HepG2 (cell line): ENCODE data around the gene MBD5. TPM values are rescaled to one million over a fixed set of nuclear protein-coding genes. Genes with fewer than 3 reads are reported as not detected.
A peak's percentile ranks its signal among the peaks of the same experiment; 100 is the strongest.

Experiments
- ATAC-seq: fragments of 200-7000 bp; cut with Tn5 transposase; 3 replicates; pipeline ENCODE4 v1.9.1; 2020; ENCODE audit warnings: mild to moderate bottlenecking, moderate library complexity
- BruUV-seq: library from RNA; stranded (reverse); fragments of 400-500 nt; replicated peaks from 2 replicates; lab custom pipeline; 2021; lab: Mats Ljungman, UMichigan
- CTCF ChIA-PET: fragments of 300-600 bp; formaldehyde crosslinking; extraction: SDS; loops from one replicate; lab custom pipeline; 2021; ENCODE audit warnings: low total read pairs, inconsistent platforms, low intra/inter-chr PET ratio; lab: Yijun Ruan, JAX
- POLR2A ChIA-PET: fragments of 350-600 bp; sonication (Branson Sonifier 250); formaldehyde crosslinking; loops from one replicate; lab custom pipeline; 2020; ENCODE audit warnings: antibody characterized with exemption, inconsistent platforms; lab: Yijun Ruan, JAX
- DNase-seq: peaks from one replicate; pipeline ENCODE4 v3.0.0-alpha.2; 2015; ENCODE audit warnings: low spot score
- FAIRE-seq: peaks from 3 replicates; lab custom pipeline; 2011; peaks lifted over from hg19 to GRCh38; lab: Jason Lieb, UNC
- H2AFZ ChIP-seq: one replicate; pipeline ENCODE4 v1.6.1; 2011; ENCODE audit warnings: low read length, inconsistent platforms
- H3K27ac ChIP-seq: fragments of 300-600 bp; 3 replicates; pipeline ENCODE4 v1.8.0; 2011; ENCODE audit warnings: mixed run types, mild to moderate bottlenecking, mixed read lengths, low read length, inconsistent platforms; ENCODE audit not compliant: insufficient read depth; ENCODE audit errors: extremely low read length
- H3K27me3 ChIP-seq, 2 experiments: fragments of 200-600 bp in 1 of 2; 2 replicates in 1 of 2; 3 replicates in 1 of 2; pipeline versions ENCODE4 v1.6.0 to v1.8.0; 2011; ENCODE audit warnings: low read length in 2 of 2, mild to moderate bottlenecking in 2 of 2, moderate library complexity in 2 of 2, inconsistent platforms in 1 of 2; ENCODE audit not compliant: insufficient read depth in 2 of 2, control insufficient read depth in 1 of 2
- H3K36me3 ChIP-seq, 2 experiments: fragments of 200-600 bp in 1 of 2; replicated peaks in 1 of 2; 2 replicates in 1 of 2; 3 replicates in 1 of 2; pipeline versions ENCODE4 v1.5.1 to v1.8.0; 2011; ENCODE audit warnings: low read length in 2 of 2, inconsistent platforms in 1 of 2; ENCODE audit not compliant: insufficient read depth in 2 of 2, control insufficient read depth in 1 of 2
- H3K4me1 ChIP-seq: 2 replicates; pipeline ENCODE4 v1.5.1; 2012; ENCODE audit warnings: low read length, inconsistent platforms; ENCODE audit not compliant: insufficient read depth
- H3K4me2 ChIP-seq: 2 replicates; pipeline ENCODE4 v1.6.0; 2011; ENCODE audit warnings: low read depth, low read length, inconsistent platforms
- H3K4me3 ChIP-seq, 3 experiments: fragments of 200-600 bp in 1 of 3; sonication (generic), shearing (Covaris generic) in 1 of 3; replicated peaks in 1 of 3; 2 replicates each; pipeline ENCODE4 v1.5.1; 2011 to 2016; ENCODE audit warnings: low read length in 3 of 3, inconsistent platforms in 2 of 3, low read depth in 2 of 3, mild to moderate bottlenecking in 2 of 3, control low read depth in 1 of 3, mixed read lengths in 1 of 3; ENCODE audit not compliant: insufficient read depth in 1 of 3
- H3K79me2 ChIP-seq: one replicate; pipeline ENCODE4 v1.6.1; 2011; ENCODE audit warnings: low read length, inconsistent platforms; ENCODE audit not compliant: insufficient read depth
- H3K9ac ChIP-seq: 2 replicates; pipeline ENCODE4 v1.6.0; 2011; ENCODE audit warnings: mild to moderate bottlenecking, low read depth, low read length, inconsistent platforms; ENCODE audit not compliant: insufficient read depth
- H3K9me3 ChIP-seq: 2 replicates; pipeline ENCODE4 v1.5.1; 2012; ENCODE audit warnings: mild to moderate bottlenecking, low read length
- H4K20me1 ChIP-seq: 2 replicates; pipeline ENCODE4 v1.6.0; 2011; ENCODE audit warnings: inconsistent platforms, mild to moderate bottlenecking, low read length, moderate library complexity; ENCODE audit not compliant: insufficient read depth
- AHDC1 ChIP-seq: sonication (generic); formaldehyde crosslinking; IDR thresholded peaks from 2 replicates; pipeline ENCODE4 v1.5.1; 2020; ENCODE audit warnings: mild to moderate bottlenecking, missing genetic modification reagents, borderline replicate concordance
- MAFF ChIP-seq: IDR thresholded peaks from 2 replicates; pipeline ENCODE4 v1.6.1; 2011; ENCODE audit warnings: low read depth, low read length, improper control_type of control experiment
- MXI1 ChIP-seq: IDR thresholded peaks from 3 replicates; pipeline ENCODE4 v1.6.1; 2012; ENCODE audit warnings: low read depth, low read length, inconsistent platforms, borderline replicate concordance
- ZNF572 ChIP-seq: sonication (generic); formaldehyde crosslinking; IDR thresholded peaks from 2 replicates; pipeline ENCODE4 v1.5.1; 2020; ENCODE audit warnings: mild to moderate bottlenecking, missing genetic modification reagents
- ZNF616 ChIP-seq: sonication (generic); formaldehyde crosslinking; IDR thresholded peaks from 2 replicates; pipeline ENCODE4 v1.5.0; 2020; ENCODE audit warnings: low read depth, mild to moderate bottlenecking, missing genetic modification reagents
- ZNF772 ChIP-seq: sonication (generic); formaldehyde crosslinking; IDR thresholded peaks from 2 replicates; pipeline ENCODE4 v1.5.0; 2020; ENCODE audit warnings: mild to moderate bottlenecking, missing genetic modification reagents
- in situ Hi-C: cut with HindIII; loops from 2 replicates; pipeline ENCODE4 v1.10.0; 2017; ENCODE audit warnings: low pct_unique_long_range_greater_than_20kb; ENCODE audit not compliant: extremely low pct_ligation_motif_present
- intact Hi-C: fragments of 100-400 bp; cut with micrococcal nuclease; formaldehyde crosslinking; loops from one replicate; pipeline ENCODE4 v1.10.0; 2022; ENCODE audit not compliant: unreplicated experiment
- polyA plus RNA-seq, 8 experiments: library from polyadenylated mRNA; depleted of rRNA in 3 of 8; stranded (reverse) in 7 of 8; unstranded in 1 of 8; fragments of >200 nt; fragmentation: Illumina TruSeq in 4 of 8; extraction: Trizol in 4 of 8; gene quantifications; 2 replicates each; pipeline versions ENCODE4 v1.2.1 to v1.2.3, GENCODE V29; 2011 to 2016; ENCODE audit warnings: low read depth in 4 of 8, missing spikeins in 1 of 8, mixed read lengths in 1 of 8; ENCODE audit not compliant: insufficient read depth in 1 of 8
- total RNA-seq, 5 experiments: library from RNA; depleted of rRNA; stranded (reverse); fragments of >200 nt; fragmentation: Illumina TruSeq; extraction: Trizol; gene quantifications; 2 replicates each; pipeline ENCODE4 v1.2.3, GENCODE V29; 2016; ENCODE audit warnings: low read depth in 1 of 5

The MBD5 gene
- total and polyA plus RNA-seq, 2 of the 13 experiments (the other 11 are each of a cell fraction or from before 2014, with no cell fraction given) = 13.5 to 26.4 TPM

- intact Hi-C loops = no loop called here
- no TSS peak for BruUV-seq
- H3K36me3 ChIP-seq = no peaks in the 10 kb centered on the region
- no peak overlapping the region for H3K4me2 ChIP-seq
- H3K79me2 ChIP-seq = no peaks in the 10 kb centered on the region
- in situ Hi-C loops = no loop called here
- H3K9me3 ChIP-seq = no peaks in the 10 kb centered on the region
- CTCF ChIA-PET = no interaction called here
- no peak overlapping the region for H3K27ac ChIP-seq
- no peaks in the 10 kb centered on the region for H3K4me1 ChIP-seq
- H3K27me3 ChIP-seq = no peaks in the 10 kb centered on the region
- H4K20me1 ChIP-seq = no peaks in the 10 kb centered on the region
- H3K4me3 ChIP-seq = no peak overlapping the region
- DNase-seq = peak; percentile 6
- TF ChIP-seq ZNF772 (CRISPR knock-in tag) = no peak
- TF ChIP-seq ZNF572 (CRISPR knock-in tag) = no peak
- TF ChIP-seq MAFF = 0 out of 2 replicates have a peak, but pooled peaks have one; percentile 21
- no peak for TF ChIP-seq MXI1
- TF ChIP-seq ZNF616 = no peak
- no peak for TF ChIP-seq AHDC1 (CRISPR knock-in tag)
- H2AFZ ChIP-seq = no peak overlapping the region
- ATAC-seq = peak; percentile 43; the same call in 1 of the 3 replicates
- no peak overlapping the region for H3K9ac ChIP-seq
- POLR2A ChIA-PET = no interaction called here
- no peak for FAIRE-seq
These were observed 317.6 kb downstream of the MBD5 start for GRCh38 chr2:148338541-148338940.
